Adrenal gland (tissue), 12 donors: ENCODE results near the gene SFRP4. TPM values are rescaled to one million over a fixed set of nuclear protein-coding genes. Genes with fewer than 3 reads are reported as not detected.
"Not testable (repeated sequence)": the region's sequence is repeated elsewhere in the genome, so short reads cannot be mapped to it uniquely, and the experiment has no call there.

Experiments
- DNase-seq, 7 donors: peaks; one replicate each; pipeline ENCODE4 v3.0.0-alpha.2; 2019 to 2020
- H3K27ac ChIP-seq, 5 donors: fragments of 200-600 bp; sonication (generic) in 4 of 5; 1 replicate in 3 of 5; 2 replicates in 2 of 5; pipeline versions ENCODE4 v1.5.1 to v1.8.0; 2016 to 2020; ENCODE audit warnings: mild to moderate bottlenecking in 1 of 5
- H3K27me3 ChIP-seq: fragments of 200-600 bp; 2 replicates; pipeline ENCODE4 v1.8.0; 2021
- H3K36me3 ChIP-seq, 2 donors: fragments of 200-600 bp; replicated peaks in 1 of 2; 1 replicate in 1 of 2; 2 replicates in 1 of 2; pipeline versions ENCODE4 v1.5.1 to v1.8.0; 2018 to 2022
- H3K4me1 ChIP-seq, 2 donors: fragments of 200-600 bp; replicated peaks in 1 of 2; 1 replicate in 1 of 2; 2 replicates in 1 of 2; pipeline versions ENCODE4 v1.5.1 to v1.8.0; 2018 to 2021
- H3K4me3 ChIP-seq, 4 donors: fragments of 200-600 bp; sonication (generic) in 3 of 4; one replicate each; pipeline ENCODE4 v1.5.1; 2016 to 2018
- H3K9me3 ChIP-seq, 3 donors: fragments of 200-600 bp; sonication (generic) in 1 of 3; replicated peaks in 1 of 3; 1 replicate in 2 of 3; 2 replicates in 1 of 3; pipeline versions ENCODE4 v1.5.1 to v1.8.0; 2016 to 2021
- POLR2A ChIP-seq, 2 donors: fragments of 450-650 bp; IDR thresholded peaks; one replicate each; pipeline ENCODE4 v1.6.1; 2017; ENCODE audit warnings: antibody characterized with exemption in 2 of 2, mild to moderate bottlenecking in 2 of 2, moderate library complexity in 1 of 2
- WGBS, 4 donors: extraction: QIAGEN DNeasy Blood & Tissue Kit in 2 of 4; methylation state at CpG; one replicate each; pipeline versions ENCODE4 v1.1.5 to v1.1.7; 2013 to 2017; 5-methylcytosine and 5-hydroxymethylcytosine counted together
- intact Hi-C, 2 donors: fragments of 100-400 bp; cut with DNase I; formaldehyde crosslinking; loops; one replicate each; pipeline versions ENCODE4 v1.14.1 to v1.15.0; 2022 to 2023
- polyA plus RNA-seq, 3 donors: library from polyadenylated mRNA; stranded (reverse); fragments of 200-250 nt in 2 of 3; fragments of 350-450 nt in 1 of 3; fragmentation: Illumina TruSeq in 1 of 3; extraction: RNeasy Lipid Tissue Mini Kit (QIAGEN cat#74804) in 1 of 3; gene quantifications; one replicate each; pipeline ENCODE4 v1.2.3, GENCODE V29; 2013 to 2014
- total RNA-seq, 9 donors: library from RNA; depleted of rRNA in 4 of 9; stranded (reverse); fragments of >200 nt in 4 of 9; fragments of 120-200 nt in 1 of 9; fragmentation: NEBNext Ultra II Directional in 1 of 9; extraction: Animal tissue kit (Norgen Biotek cat#: 25700) in 1 of 9; gene quantifications; one replicate each; pipeline versions ENCODE4 v1.1.0 to v1.2.4, GENCODE V29; 2013 to 2023
- TF ChIP-seq, protein P1 (sequence below), 6 experiments: fragments of 450-650 bp in 4 of 6; fragments of 200-600 bp in 2 of 6; sonication (generic) in 1 of 6; IDR thresholded peaks; 1 replicate in 5 of 6; 2 replicates in 1 of 6; pipeline versions ENCODE4 v1.5.1 to v1.8.0; 2016 to 2021; ENCODE audit warnings: antibody characterized with exemption in 6 of 6, mild to moderate bottlenecking in 2 of 6, moderate library complexity in 1 of 6
- donor health status: healthy with polysubstance abuse.
- donor health status: Bipolar disorder and iron deficiency.
- donor health status: DM: yes; HTN: yes; CAD: no.
- donor health status: DM: no; HTN: no; CAD: no.
- donor health status: DM: no; HTN: no; CAD: no.
- donor health status: DM: yes; HTN: yes; CAD: no.

Gene SFRP4
- total and polyA plus RNA-seq, 12 donors: 1.1 to 21.0 (median 10.0) TPM

DNA sequence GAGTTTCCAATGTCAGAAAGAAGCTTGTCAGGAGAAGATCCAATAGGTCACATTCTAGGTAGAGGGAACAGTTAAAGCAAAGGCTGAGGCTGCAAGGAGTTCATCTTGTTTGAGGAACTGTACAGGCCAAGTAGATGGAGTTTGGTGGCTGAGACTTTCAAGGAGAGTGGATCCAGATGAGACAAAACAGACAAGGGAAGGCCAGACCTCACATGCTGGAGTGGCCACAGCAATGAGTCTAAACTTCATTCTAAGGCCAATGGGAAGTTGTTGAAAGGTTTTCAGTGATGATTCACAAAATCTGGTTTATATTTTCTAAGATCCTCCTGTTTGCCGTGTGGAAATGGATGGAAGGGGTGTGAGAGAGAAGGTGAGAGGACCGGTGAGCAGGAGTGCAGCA is 43.9 kb upstream of the SFRP4 start:
- no peaks in the 10 kb centered on the region for H3K36me3 ChIP-seq
- 87 to 100% (median 93%) methylated on average over 2 of the region's 2 CpGs for WGBS, 4 donors
- no peaks in the 10 kb centered on the region for H3K4me1 ChIP-seq
- H3K9me3 ChIP-seq: no peaks in the 10 kb centered on the region
- H3K27ac ChIP-seq: no peak overlapping the region
- H3K27me3 ChIP-seq: no peaks in the 10 kb centered on the region
- intact Hi-C loops: no loop called here
- TF ChIP-seq, protein P1, sequence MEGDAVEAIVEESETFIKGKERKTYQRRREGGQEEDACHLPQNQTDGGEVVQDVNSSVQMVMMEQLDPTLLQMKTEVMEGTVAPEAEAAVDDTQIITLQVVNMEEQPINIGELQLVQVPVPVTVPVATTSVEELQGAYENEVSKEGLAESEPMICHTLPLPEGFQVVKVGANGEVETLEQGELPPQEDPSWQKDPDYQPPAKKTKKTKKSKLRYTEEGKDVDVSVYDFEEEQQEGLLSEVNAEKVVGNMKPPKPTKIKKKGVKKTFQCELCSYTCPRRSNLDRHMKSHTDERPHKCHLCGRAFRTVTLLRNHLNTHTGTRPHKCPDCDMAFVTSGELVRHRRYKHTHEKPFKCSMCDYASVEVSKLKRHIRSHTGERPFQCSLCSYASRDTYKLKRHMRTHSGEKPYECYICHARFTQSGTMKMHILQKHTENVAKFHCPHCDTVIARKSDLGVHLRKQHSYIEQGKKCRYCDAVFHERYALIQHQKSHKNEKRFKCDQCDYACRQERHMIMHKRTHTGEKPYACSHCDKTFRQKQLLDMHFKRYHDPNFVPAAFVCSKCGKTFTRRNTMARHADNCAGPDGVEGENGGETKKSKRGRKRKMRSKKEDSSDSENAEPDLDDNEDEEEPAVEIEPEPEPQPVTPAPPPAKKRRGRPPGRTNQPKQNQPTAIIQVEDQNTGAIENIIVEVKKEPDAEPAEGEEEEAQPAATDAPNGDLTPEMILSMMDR (IDR thresholded peaks at IDR 0.05): no peak
- TF ChIP-seq POLR2A (IDR thresholded peaks at IDR 0.05): no peak
- no peak overlapping the region for H3K4me3 ChIP-seq
- no peak for DNase-seq

DNA sequence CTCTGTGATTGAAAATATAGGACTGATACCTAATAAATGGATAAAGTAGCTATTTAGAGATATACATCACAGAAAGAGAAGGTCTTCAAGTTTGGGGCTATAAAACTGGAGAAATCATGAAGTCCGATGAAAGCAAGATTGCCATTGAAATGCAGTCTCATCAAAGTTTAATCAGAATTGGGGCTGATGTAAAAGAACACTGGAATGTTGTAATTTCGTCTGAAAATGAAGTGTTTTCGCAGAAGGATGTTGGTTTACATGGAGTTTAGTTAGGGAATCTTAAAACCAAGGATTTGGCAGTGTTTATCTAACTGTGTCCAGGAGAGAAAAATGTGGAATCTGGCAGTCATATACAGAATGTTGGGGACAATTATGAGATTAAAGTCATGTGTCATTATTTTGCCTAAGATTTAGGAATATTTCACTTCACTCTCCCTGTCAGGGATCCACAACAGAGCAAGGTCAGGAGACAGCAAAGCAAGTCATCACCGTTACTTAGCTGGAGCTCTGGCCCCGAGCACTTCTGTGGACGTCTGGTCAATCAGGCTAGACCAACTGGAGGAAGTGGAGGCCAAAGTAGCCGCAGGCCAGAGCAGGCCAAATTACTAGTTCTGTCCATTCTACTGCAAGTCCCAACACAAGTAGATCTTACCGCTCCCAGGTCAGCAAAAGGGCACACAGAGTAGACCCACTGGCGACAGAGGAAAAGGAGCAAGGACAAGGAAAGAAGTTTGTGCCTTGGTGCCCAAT is 40.8 kb upstream of the SFRP4 start:
- H3K27ac ChIP-seq: no peak overlapping the region
- WGBS, 4 donors: 79 to 87% (median 84%) methylated on average over 8 to 9 of the region's 9 CpGs
- no peaks in the 10 kb centered on the region for H3K4me1 ChIP-seq
- intact Hi-C loops: no loop called here
- no peak overlapping the region for H3K4me3 ChIP-seq
- H3K27me3 ChIP-seq: no peaks in the 10 kb centered on the region
- TF ChIP-seq, protein P1 (IDR thresholded peaks at IDR 0.05): no peak
- no peak for TF ChIP-seq POLR2A (IDR thresholded peaks at IDR 0.05)
- no peaks in the 10 kb centered on the region for H3K36me3 ChIP-seq
- DNase-seq: no peak
- no peaks in the 10 kb centered on the region for H3K9me3 ChIP-seq

DNA sequence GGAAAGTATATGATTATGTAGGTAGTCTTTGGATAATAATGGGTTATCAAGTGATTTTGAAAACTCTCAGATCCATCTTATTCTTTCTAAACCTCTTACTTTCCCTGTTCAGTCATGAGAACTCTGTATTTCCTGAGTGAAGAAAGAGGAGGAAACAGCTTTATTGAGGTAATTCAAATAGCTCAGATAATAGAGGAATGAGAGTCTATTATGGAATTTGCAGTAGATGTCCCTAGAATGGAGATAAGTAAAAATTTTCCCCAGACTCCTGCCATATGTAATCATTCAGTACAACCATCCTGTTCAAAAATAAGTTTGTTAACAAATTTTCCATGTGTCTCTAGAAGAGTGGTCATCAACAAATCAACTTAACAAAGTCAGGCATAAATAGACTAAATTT is 40.2 kb upstream of the SFRP4 start:
- Histone ChIP-seq H3K27me3 (no peaks in the 10 kb centered on the region), H3K36me3 (no peaks in the 10 kb centered on the region), H3K27ac (no peak overlapping the region), H3K9me3 (no peaks in the 10 kb centered on the region), H3K4me3 (no peak overlapping the region), H3K4me1 (no peaks in the 10 kb centered on the region)
- no peak for DNase-seq
- TF ChIP-seq POLR2A (IDR thresholded peaks at IDR 0.05): no peak
- TF ChIP-seq, protein P1 (IDR thresholded peaks at IDR 0.05): no peak
- intact Hi-C loops: no loop called here

DNA sequence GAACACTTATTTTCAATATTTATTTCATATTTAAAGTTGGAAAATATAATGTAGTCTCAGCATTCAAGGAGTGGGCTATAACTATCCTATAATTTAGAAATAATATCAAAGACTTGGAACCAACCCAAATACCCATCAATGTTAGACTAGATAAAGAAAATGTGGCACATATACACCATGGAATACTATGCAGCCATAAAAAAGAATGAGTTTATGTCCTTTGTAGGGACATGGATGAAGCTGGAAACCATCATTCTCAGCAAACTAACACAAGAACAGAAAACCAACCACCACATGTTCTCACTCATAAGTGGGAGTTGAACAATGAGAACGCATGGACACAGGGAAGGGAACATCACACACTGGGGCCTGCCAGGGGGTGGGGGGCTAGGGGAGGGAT is 37.6 kb upstream of the SFRP4 start:
- H3K4me1 ChIP-seq, H3K9me3 ChIP-seq, intact Hi-C loops, H3K4me3 ChIP-seq, H3K27me3 ChIP-seq, H3K36me3 ChIP-seq, DNase-seq, H3K27ac ChIP-seq: not testable (repeated sequence)
- 91 to 100% (median 94%) methylated on average over 1 of the region's 1 CpG for WGBS, 4 donors

DNA sequence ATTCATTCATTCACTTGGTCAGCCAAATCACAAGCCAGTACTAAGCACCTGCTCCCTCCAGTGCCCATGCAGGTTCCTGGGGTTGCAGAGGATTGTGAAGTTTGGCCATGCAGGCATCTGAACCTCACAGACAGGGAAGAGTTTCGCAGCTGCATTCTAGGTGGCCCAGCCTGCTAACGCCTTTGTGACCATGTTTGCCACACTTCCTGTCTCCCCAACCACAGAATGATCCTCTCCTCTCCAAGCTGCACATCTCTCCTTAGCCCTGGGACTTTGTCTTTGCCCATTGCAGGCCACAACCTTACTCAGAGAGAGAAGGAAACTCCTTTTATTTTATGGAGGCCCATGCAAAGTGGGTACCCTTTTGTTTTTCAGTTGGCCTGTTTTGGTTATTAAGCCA is 35.6 kb upstream of the SFRP4 start:
- no peaks in the 10 kb centered on the region for H3K27me3 ChIP-seq
- H3K4me1 ChIP-seq: no peaks in the 10 kb centered on the region
- H3K27ac ChIP-seq: no peak overlapping the region
- no peaks in the 10 kb centered on the region for H3K36me3 ChIP-seq
- DNase-seq: no peak
- no peak for TF ChIP-seq POLR2A (IDR thresholded peaks at IDR 0.05)
- TF ChIP-seq, protein P1 (IDR thresholded peaks at IDR 0.05): no peak
- 67 to 88% (median 72%) methylated on average over 2 of the region's 2 CpGs for WGBS, 4 donors
- H3K4me3 ChIP-seq: no peak overlapping the region
- intact Hi-C loops: no loop called here
- H3K9me3 ChIP-seq: no peaks in the 10 kb centered on the region
